ENCODE results near the gene P4HB.

The P4HB gene

GRCh38 chr17:81845881-81846742 is 14.2 kb downstream of the P4HB start:
- peaks cover 48 to 57% of the 10 kb centered on the region in 2 donors for H3K36me3 ChIP-seq (ENCODE audit: control insufficient read depth in 2 of 2, insufficient read depth in 2 of 2, low read length in 2 of 2)
- no peaks in the 10 kb centered on the region for H3K27me3 ChIP-seq (ENCODE audit: control insufficient read depth in 2 of 2, insufficient read depth in 2 of 2, low read length in 2 of 2)
- H3K9me3 ChIP-seq (ENCODE audit: control insufficient read depth in 2 of 2, low read length in 2 of 2): no peaks in the 10 kb centered on the region
- H3K9ac ChIP-seq (ENCODE audit: low read depth in 1 of 2, low read length in 2 of 2): no peak overlapping the region
- H3K4me3 ChIP-seq (ENCODE audit: low read length in 2 of 2): no peak overlapping the region
- no peaks in the 10 kb centered on the region for H3K4me1 ChIP-seq (ENCODE audit: control insufficient read depth in 2 of 2, insufficient read depth in 2 of 2, low read length in 2 of 2)
- H3K27ac ChIP-seq (ENCODE audit: low read depth in 2 of 2, low read length in 2 of 2): no peak overlapping the region

DNA sequence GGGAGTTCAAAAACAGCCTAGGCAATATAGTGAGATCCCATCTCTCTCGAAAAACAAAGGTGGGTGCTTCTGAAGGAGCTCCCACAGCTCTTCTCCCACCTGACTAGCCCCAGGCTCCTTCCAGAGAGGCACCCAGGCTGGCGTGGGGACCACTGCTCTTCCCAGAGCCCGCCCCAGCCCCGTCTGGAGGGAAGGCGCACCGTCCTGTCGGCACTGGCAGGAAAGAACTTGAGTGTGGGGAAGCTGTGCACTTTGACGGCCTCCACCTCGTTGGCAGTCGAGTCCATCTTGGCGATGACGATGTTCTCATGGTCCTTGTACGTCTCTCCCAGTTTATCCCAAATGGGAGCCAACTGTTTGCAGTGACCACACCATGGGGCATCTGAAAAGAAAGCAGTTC is 15.0 kb downstream of the P4HB start:
- no peaks in the 10 kb centered on the region for H3K9me3 ChIP-seq (ENCODE audit: control insufficient read depth in 2 of 2, low read length in 2 of 2)
- no peaks in the 10 kb centered on the region for H3K4me1 ChIP-seq (ENCODE audit: control insufficient read depth in 2 of 2, insufficient read depth in 2 of 2, low read length in 2 of 2)
- peaks cover 47 to 56% of the 10 kb centered on the region in 2 donors for H3K36me3 ChIP-seq (ENCODE audit: control insufficient read depth in 2 of 2, insufficient read depth in 2 of 2, low read length in 2 of 2)
- no peak overlapping the region for H3K9ac ChIP-seq (ENCODE audit: low read depth in 1 of 2, low read length in 2 of 2)
- H3K27me3 ChIP-seq (ENCODE audit: control insufficient read depth in 2 of 2, insufficient read depth in 2 of 2, low read length in 2 of 2): no peaks in the 10 kb centered on the region
- H3K27ac ChIP-seq (ENCODE audit: low read depth in 2 of 2, low read length in 2 of 2): no peak overlapping the region
- H3K4me3 ChIP-seq (ENCODE audit: low read length in 2 of 2): no peak overlapping the region

- H3K36me3 ChIP-seq (ENCODE audit: control insufficient read depth in 2 of 2, insufficient read depth in 2 of 2, low read length in 2 of 2): peaks cover 47 to 56% of the 10 kb centered on the region in 2 donors
- H3K27me3 ChIP-seq (ENCODE audit: control insufficient read depth in 2 of 2, insufficient read depth in 2 of 2, low read length in 2 of 2): no peaks in the 10 kb centered on the region
- H3K9me3 ChIP-seq (ENCODE audit: control insufficient read depth in 2 of 2, low read length in 2 of 2): no peaks in the 10 kb centered on the region
- H3K27ac ChIP-seq (ENCODE audit: low read depth in 2 of 2, low read length in 2 of 2): no peak overlapping the region
- H3K4me1 ChIP-seq (ENCODE audit: control insufficient read depth in 2 of 2, insufficient read depth in 2 of 2, low read length in 2 of 2): no peaks in the 10 kb centered on the region
- H3K9ac ChIP-seq (ENCODE audit: low read depth in 1 of 2, low read length in 2 of 2): no peak overlapping the region
- no peak overlapping the region for H3K4me3 ChIP-seq (ENCODE audit: low read length in 2 of 2)
Measured at GRCh38 chr17:81844887-81845286, 15.4 kb downstream of the P4HB start.

- H3K27ac ChIP-seq (ENCODE audit: low read depth in 2 of 2, low read length in 2 of 2): no peak overlapping the region
- no peak overlapping the region for H3K4me3 ChIP-seq (ENCODE audit: low read length in 2 of 2)
- no peaks in the 10 kb centered on the region for H3K4me1 ChIP-seq (ENCODE audit: control insufficient read depth in 2 of 2, insufficient read depth in 2 of 2, low read length in 2 of 2)
- H3K27me3 ChIP-seq (ENCODE audit: control insufficient read depth in 2 of 2, insufficient read depth in 2 of 2, low read length in 2 of 2): no peaks in the 10 kb centered on the region
- no peak overlapping the region for H3K9ac ChIP-seq (ENCODE audit: low read depth in 1 of 2, low read length in 2 of 2)
- no peaks in the 10 kb centered on the region for H3K9me3 ChIP-seq (ENCODE audit: control insufficient read depth in 2 of 2, low read length in 2 of 2)
- peaks cover 47 to 56% of the 10 kb centered on the region in 2 donors for H3K36me3 ChIP-seq (ENCODE audit: control insufficient read depth in 2 of 2, insufficient read depth in 2 of 2, low read length in 2 of 2)
Measured at GRCh38 chr17:81844327-81844851, 15.9 kb downstream of the P4HB start.

DNA sequence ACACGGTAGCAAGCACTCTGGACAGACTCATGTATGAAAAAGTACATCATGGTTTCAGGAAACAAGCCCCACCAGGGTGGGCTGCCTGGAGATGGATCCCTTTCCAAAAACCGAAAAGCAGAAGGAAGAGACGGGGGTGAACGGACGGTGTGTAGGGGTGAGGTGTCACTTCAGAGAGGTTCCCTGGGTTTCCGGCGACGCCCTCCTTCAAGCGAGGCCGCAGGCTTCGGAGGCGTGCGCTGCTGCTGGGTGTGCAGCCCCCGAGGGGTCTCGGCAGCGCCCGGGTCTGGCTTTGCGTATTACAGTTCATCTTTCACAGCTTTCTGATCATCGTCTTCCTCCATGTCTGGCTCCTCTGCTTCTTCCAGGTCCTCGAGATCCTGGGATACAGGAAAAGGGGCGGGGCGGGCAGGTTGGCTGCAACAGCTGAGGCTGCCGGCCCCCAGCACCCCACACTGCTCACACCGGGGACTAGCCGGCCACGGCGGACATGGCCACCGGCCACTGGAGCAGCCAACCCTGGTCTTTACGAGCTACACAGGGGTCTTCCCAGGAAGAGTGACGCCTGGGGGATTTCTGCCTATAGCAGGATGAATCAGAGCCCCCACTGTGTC is 16.5 kb downstream of the P4HB start:
- Histone ChIP-seq H3K27ac (ENCODE audit: low read depth in 2 of 2, low read length in 2 of 2) (no peak overlapping the region), H3K36me3 (ENCODE audit: control insufficient read depth in 2 of 2, insufficient read depth in 2 of 2, low read length in 2 of 2) (peaks cover 47 to 56% of the 10 kb centered on the region in 2 donors), H3K9me3 (ENCODE audit: control insufficient read depth in 2 of 2, low read length in 2 of 2) (no peaks in the 10 kb centered on the region), H3K27me3 (ENCODE audit: control insufficient read depth in 2 of 2, insufficient read depth in 2 of 2, low read length in 2 of 2) (no peaks in the 10 kb centered on the region), H3K4me1 (ENCODE audit: control insufficient read depth in 2 of 2, insufficient read depth in 2 of 2, low read length in 2 of 2) (no peaks in the 10 kb centered on the region), H3K4me3 (ENCODE audit: low read length in 2 of 2) (no peak overlapping the region), H3K9ac (ENCODE audit: low read depth in 1 of 2, low read length in 2 of 2) (no peak overlapping the region)

GRCh38 chr17:81842725-81843504 is 17.4 kb downstream of the P4HB start:
- H3K4me1 ChIP-seq (ENCODE audit: control insufficient read depth in 2 of 2, insufficient read depth in 2 of 2, low read length in 2 of 2): no peaks in the 10 kb centered on the region
- H3K9ac ChIP-seq (ENCODE audit: low read depth in 1 of 2, low read length in 2 of 2): no peak overlapping the region
- H3K27me3 ChIP-seq (ENCODE audit: control insufficient read depth in 2 of 2, insufficient read depth in 2 of 2, low read length in 2 of 2): no peaks in the 10 kb centered on the region
- no peak overlapping the region for H3K27ac ChIP-seq (ENCODE audit: low read depth in 2 of 2, low read length in 2 of 2)
- peaks cover 47 to 54% of the 10 kb centered on the region in 2 donors for H3K36me3 ChIP-seq (ENCODE audit: control insufficient read depth in 2 of 2, insufficient read depth in 2 of 2, low read length in 2 of 2)
- no peaks in the 10 kb centered on the region for H3K9me3 ChIP-seq (ENCODE audit: control insufficient read depth in 2 of 2, low read length in 2 of 2)
- H3K4me3 ChIP-seq (ENCODE audit: low read length in 2 of 2): no peak overlapping the region

DNA sequence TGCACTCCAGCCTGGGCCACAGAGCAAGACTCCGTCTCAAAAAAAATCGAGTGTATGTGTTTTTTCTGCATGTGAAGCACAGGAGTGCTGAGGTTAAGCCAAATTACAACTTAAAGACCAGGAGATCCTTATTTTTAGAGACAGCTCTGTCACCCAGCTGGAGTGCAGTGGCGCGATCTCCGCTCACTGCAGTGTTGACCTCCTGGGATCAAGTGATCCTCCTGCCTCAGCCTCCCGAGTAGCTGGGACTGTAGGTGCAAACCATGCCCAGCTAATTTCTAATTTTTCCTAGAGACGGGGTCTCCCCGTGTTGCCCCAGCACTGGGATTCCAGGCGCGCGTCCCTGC is 18.0 kb downstream of the P4HB start:
- Histone ChIP-seq H3K9me3 (ENCODE audit: control insufficient read depth in 2 of 2, low read length in 2 of 2) (no peaks in the 10 kb centered on the region), H3K36me3 (ENCODE audit: control insufficient read depth in 2 of 2, insufficient read depth in 2 of 2, low read length in 2 of 2) (peaks cover 46 to 51% of the 10 kb centered on the region in 2 donors), H3K9ac (ENCODE audit: low read depth in 1 of 2, low read length in 2 of 2) (no peak overlapping the region), H3K4me1 (ENCODE audit: control insufficient read depth in 2 of 2, insufficient read depth in 2 of 2, low read length in 2 of 2) (no peaks in the 10 kb centered on the region), H3K27me3 (ENCODE audit: control insufficient read depth in 2 of 2, insufficient read depth in 2 of 2, low read length in 2 of 2) (no peaks in the 10 kb centered on the region), H3K4me3 (ENCODE audit: low read length in 2 of 2) (no peak overlapping the region), H3K27ac (ENCODE audit: low read depth in 2 of 2, low read length in 2 of 2) (no peak overlapping the region)

DNA sequence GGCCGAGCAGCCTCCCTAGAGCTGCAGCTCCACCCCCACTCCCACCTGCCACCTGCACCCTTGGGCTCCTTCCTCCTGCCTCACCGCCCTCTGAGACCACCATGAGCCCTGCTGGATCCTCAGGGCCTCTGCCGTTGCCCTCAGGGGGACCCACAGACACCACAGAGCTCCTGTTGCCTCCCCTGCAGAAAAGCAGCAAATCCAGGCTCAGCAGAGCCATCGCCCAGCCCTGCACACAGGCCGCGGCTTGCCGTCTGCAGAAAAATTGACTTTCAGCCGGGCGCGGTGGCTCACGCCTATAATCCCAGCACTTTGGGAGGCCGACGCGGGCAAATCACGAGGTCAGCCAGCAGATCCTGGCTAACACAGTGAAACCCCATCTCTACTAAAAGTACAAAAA is 18.5 kb downstream of the P4HB start:
- Histone ChIP-seq H3K4me1 (ENCODE audit: control insufficient read depth in 2 of 2, insufficient read depth in 2 of 2, low read length in 2 of 2) (no peaks in the 10 kb centered on the region), H3K27ac (ENCODE audit: low read depth in 2 of 2, low read length in 2 of 2) (no peak overlapping the region), H3K4me3 (ENCODE audit: low read length in 2 of 2) (no peak overlapping the region), H3K27me3 (ENCODE audit: control insufficient read depth in 2 of 2, insufficient read depth in 2 of 2, low read length in 2 of 2) (no peaks in the 10 kb centered on the region), H3K9me3 (ENCODE audit: control insufficient read depth in 2 of 2, low read length in 2 of 2) (no peaks in the 10 kb centered on the region), H3K9ac (ENCODE audit: low read depth in 1 of 2, low read length in 2 of 2) (no peak overlapping the region), H3K36me3 (ENCODE audit: control insufficient read depth in 2 of 2, insufficient read depth in 2 of 2, low read length in 2 of 2) (peaks cover 41 to 46% of the 10 kb centered on the region in 2 donors)

DNA sequence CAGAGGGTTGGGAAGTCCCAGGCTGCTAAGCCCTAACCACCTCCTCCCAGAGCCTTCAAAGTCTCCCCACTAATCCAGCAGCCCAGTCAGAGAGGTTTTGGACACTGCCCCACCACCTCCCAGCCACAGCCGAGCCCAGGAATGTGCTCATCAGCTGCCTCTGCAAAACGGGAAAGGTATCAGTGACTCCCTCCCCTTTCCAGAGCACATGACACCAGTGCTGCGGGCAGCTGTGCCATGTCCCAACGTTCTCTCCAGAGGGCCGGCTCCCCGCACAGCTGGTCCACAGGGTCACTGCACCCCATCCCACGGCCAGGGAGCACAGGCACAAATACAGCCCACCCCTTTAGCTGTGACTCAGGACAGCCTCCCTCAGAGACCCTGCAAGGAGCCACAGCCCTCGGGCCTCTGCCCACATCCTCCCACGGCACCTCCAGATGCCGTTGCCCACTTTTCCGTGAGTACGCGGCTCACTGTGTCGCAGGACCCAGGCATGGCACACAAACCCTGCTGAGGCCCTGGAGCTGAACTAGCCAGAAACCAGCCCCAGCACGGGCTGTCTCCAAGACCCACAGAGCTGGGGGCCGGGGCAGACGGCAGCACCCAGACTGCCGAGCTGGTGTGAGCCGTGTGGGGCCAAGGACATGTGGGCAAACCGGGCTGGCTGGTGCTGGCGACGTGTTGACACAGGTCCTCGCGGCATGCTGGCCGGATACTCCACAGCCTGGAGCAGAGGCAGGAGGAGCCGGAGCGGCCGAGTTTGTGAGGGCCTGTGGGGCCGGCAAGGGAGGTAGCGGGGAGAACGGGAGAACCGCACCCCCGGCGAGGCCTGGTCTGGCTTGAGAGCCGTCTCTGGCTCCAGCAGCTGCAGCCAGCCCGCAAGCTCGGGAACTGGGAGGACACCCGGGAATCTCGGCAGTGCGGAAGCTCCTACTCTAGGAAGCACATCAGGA is 19.2 kb downstream of the P4HB start:
- H3K27me3 ChIP-seq (ENCODE audit: control insufficient read depth in 2 of 2, insufficient read depth in 2 of 2, low read length in 2 of 2): no peaks in the 10 kb centered on the region
- H3K27ac ChIP-seq (ENCODE audit: low read depth in 2 of 2, low read length in 2 of 2): no peak overlapping the region
- no peak overlapping the region for H3K9ac ChIP-seq (ENCODE audit: low read depth in 1 of 2, low read length in 2 of 2)
- H3K4me3 ChIP-seq (ENCODE audit: low read length in 2 of 2): no peak overlapping the region
- no peaks in the 10 kb centered on the region for H3K4me1 ChIP-seq (ENCODE audit: control insufficient read depth in 2 of 2, insufficient read depth in 2 of 2, low read length in 2 of 2)
- H3K36me3 ChIP-seq (ENCODE audit: control insufficient read depth in 2 of 2, insufficient read depth in 2 of 2, low read length in 2 of 2): peaks cover 33 to 38% of the 10 kb centered on the region in 2 donors
- H3K9me3 ChIP-seq (ENCODE audit: control insufficient read depth in 2 of 2, low read length in 2 of 2): no peaks in the 10 kb centered on the region
